ENCODE data around the gene PIEZO2.

Gene PIEZO2

GRCh38 chr18:10789180-10789579, 360.2 kb downstream of the PIEZO2 start:
- Histone ChIP-seq H3K4me3 (ENCODE audit: low read length) (no peak overlapping the region), H3K36me3 (ENCODE audit: control insufficient read depth, insufficient read depth, low read length) (no peaks in the 10 kb centered on the region), H3K27me3 (ENCODE audit: control insufficient read depth, insufficient read depth, low read length) (no peaks in the 10 kb centered on the region), H3K27ac (ENCODE audit: low read length) (no peak overlapping the region), H3K9me3 (ENCODE audit: control insufficient read depth, insufficient read depth, low read length) (no peaks in the 10 kb centered on the region), H3K4me1 (ENCODE audit: control insufficient read depth, insufficient read depth, low read length) (no peaks in the 10 kb centered on the region)
- no peak for DNase-seq (ENCODE audit: low read depth, low spot score)
- WGBS (ENCODE audit: insufficient coverage, insufficient read length): no CpG with 5 or more reads among the region's 2 CpGs

- Histone ChIP-seq H3K36me3 (ENCODE audit: control insufficient read depth, insufficient read depth, low read length) (no peaks in the 10 kb centered on the region), H3K4me3 (ENCODE audit: low read length) (no peak overlapping the region), H3K27ac (ENCODE audit: low read length) (no peak overlapping the region), H3K27me3 (ENCODE audit: control insufficient read depth, insufficient read depth, low read length) (no peaks in the 10 kb centered on the region), H3K9me3 (ENCODE audit: control insufficient read depth, insufficient read depth, low read length) (no peaks in the 10 kb centered on the region), H3K4me1 (ENCODE audit: control insufficient read depth, insufficient read depth, low read length) (no peaks in the 10 kb centered on the region)
- no CpG with 5 or more reads among the region's 5 CpGs for WGBS (ENCODE audit: insufficient coverage, insufficient read length)
- no peak for DNase-seq (ENCODE audit: low read depth, low spot score)
These were observed 362.0 kb downstream of the PIEZO2 start for GRCh38 chr18:10787293-10787901.

- DNase-seq (ENCODE audit: low read depth, low spot score): no peak
- H3K4me3 ChIP-seq (ENCODE audit: low read length): no peak overlapping the region
- H3K4me1 ChIP-seq (ENCODE audit: control insufficient read depth, insufficient read depth, low read length): no peaks in the 10 kb centered on the region
- WGBS (ENCODE audit: insufficient coverage, insufficient read length): no CpG with 5 or more reads among the region's 3 CpGs
- H3K27me3 ChIP-seq (ENCODE audit: control insufficient read depth, insufficient read depth, low read length): no peaks in the 10 kb centered on the region
- no peaks in the 10 kb centered on the region for H3K9me3 ChIP-seq (ENCODE audit: control insufficient read depth, insufficient read depth, low read length)
- H3K36me3 ChIP-seq (ENCODE audit: control insufficient read depth, insufficient read depth, low read length): no peaks in the 10 kb centered on the region
- no peak overlapping the region for H3K27ac ChIP-seq (ENCODE audit: low read length)
These were observed 363.6 kb downstream of the PIEZO2 start for GRCh38 chr18:10785798-10786197.

- H3K9me3 ChIP-seq (ENCODE audit: control insufficient read depth, insufficient read depth, low read length): no peaks in the 10 kb centered on the region
- no peak overlapping the region for H3K27ac ChIP-seq (ENCODE audit: low read length)
- H3K36me3 ChIP-seq (ENCODE audit: control insufficient read depth, insufficient read depth, low read length): no peaks in the 10 kb centered on the region
- H3K27me3 ChIP-seq (ENCODE audit: control insufficient read depth, insufficient read depth, low read length): no peaks in the 10 kb centered on the region
- WGBS (ENCODE audit: insufficient coverage, insufficient read length): no CpG with 5 or more reads among the region's 7 CpGs
- DNase-seq (ENCODE audit: low read depth, low spot score): no peak
- H3K4me3 ChIP-seq (ENCODE audit: low read length): no peak overlapping the region
- no peaks in the 10 kb centered on the region for H3K4me1 ChIP-seq (ENCODE audit: control insufficient read depth, insufficient read depth, low read length)
These were observed 364.7 kb downstream of the PIEZO2 start for GRCh38 chr18:10784596-10785202.

- no CpG with 5 or more reads among the region's 5 CpGs for WGBS (ENCODE audit: insufficient coverage, insufficient read length)
- H3K4me1 ChIP-seq (ENCODE audit: control insufficient read depth, insufficient read depth, low read length): no peaks in the 10 kb centered on the region
- no peaks in the 10 kb centered on the region for H3K9me3 ChIP-seq (ENCODE audit: control insufficient read depth, insufficient read depth, low read length)
- H3K36me3 ChIP-seq (ENCODE audit: control insufficient read depth, insufficient read depth, low read length): no peaks in the 10 kb centered on the region
- H3K27ac ChIP-seq (ENCODE audit: low read length): no peak overlapping the region
- no peaks in the 10 kb centered on the region for H3K27me3 ChIP-seq (ENCODE audit: control insufficient read depth, insufficient read depth, low read length)
- H3K4me3 ChIP-seq (ENCODE audit: low read length): no peak overlapping the region
- no peak for DNase-seq (ENCODE audit: low read depth, low spot score)
These were observed 365.4 kb downstream of the PIEZO2 start for GRCh38 chr18:10783941-10784340.

GRCh38 chr18:10776493-10776892, 372.9 kb downstream of the PIEZO2 start:
- DNase-seq (ENCODE audit: low read depth, low spot score): no peak
- Histone ChIP-seq H3K27ac (ENCODE audit: low read length) (no peak overlapping the region), H3K4me3 (ENCODE audit: low read length) (no peak overlapping the region), H3K4me1 (ENCODE audit: control insufficient read depth, insufficient read depth, low read length) (no peaks in the 10 kb centered on the region), H3K9me3 (ENCODE audit: control insufficient read depth, insufficient read depth, low read length) (no peaks in the 10 kb centered on the region), H3K27me3 (ENCODE audit: control insufficient read depth, insufficient read depth, low read length) (no peaks in the 10 kb centered on the region), H3K36me3 (ENCODE audit: control insufficient read depth, insufficient read depth, low read length) (no peaks in the 10 kb centered on the region)
- no CpG with 5 or more reads among the region's 6 CpGs for WGBS (ENCODE audit: insufficient coverage, insufficient read length)

- no CpG with 5 or more reads among the region's 5 CpGs for WGBS (ENCODE audit: insufficient coverage, insufficient read length)
- Histone ChIP-seq H3K4me1 (ENCODE audit: control insufficient read depth, insufficient read depth, low read length) (no peaks in the 10 kb centered on the region), H3K27ac (ENCODE audit: low read length) (no peak overlapping the region), H3K36me3 (ENCODE audit: control insufficient read depth, insufficient read depth, low read length) (no peaks in the 10 kb centered on the region), H3K4me3 (ENCODE audit: low read length) (no peak overlapping the region), H3K27me3 (ENCODE audit: control insufficient read depth, insufficient read depth, low read length) (no peaks in the 10 kb centered on the region), H3K9me3 (ENCODE audit: control insufficient read depth, insufficient read depth, low read length) (no peaks in the 10 kb centered on the region)
- no peak for DNase-seq (ENCODE audit: low read depth, low spot score)
These were observed 374.3 kb downstream of the PIEZO2 start for GRCh38 chr18:10775026-10775425.

GRCh38 chr18:10771053-10771709, 378.2 kb downstream of the PIEZO2 start:
- no CpG with 5 or more reads among the region's 3 CpGs for WGBS (ENCODE audit: insufficient coverage, insufficient read length)
- H3K4me1 ChIP-seq (ENCODE audit: control insufficient read depth, insufficient read depth, low read length): no peaks in the 10 kb centered on the region

GRCh38 chr18:10770264-10770663, 379.1 kb downstream of the PIEZO2 start:
- H3K9me3 ChIP-seq (ENCODE audit: control insufficient read depth, insufficient read depth, low read length): no peaks in the 10 kb centered on the region
- H3K4me1 ChIP-seq (ENCODE audit: control insufficient read depth, insufficient read depth, low read length): no peaks in the 10 kb centered on the region
- DNase-seq (ENCODE audit: low read depth, low spot score): no peak
- WGBS (ENCODE audit: insufficient coverage, insufficient read length): no CpG with 5 or more reads among the region's 2 CpGs
- no peak overlapping the region for H3K27ac ChIP-seq (ENCODE audit: low read length)
- no peak overlapping the region for H3K4me3 ChIP-seq (ENCODE audit: low read length)
- H3K27me3 ChIP-seq (ENCODE audit: control insufficient read depth, insufficient read depth, low read length): no peaks in the 10 kb centered on the region
- H3K36me3 ChIP-seq (ENCODE audit: control insufficient read depth, insufficient read depth, low read length): no peaks in the 10 kb centered on the region

More at GRCh38 chr18:10771053-10771709, 378.2 kb downstream of the PIEZO2 start:
- Histone ChIP-seq H3K36me3 (ENCODE audit: control insufficient read depth, insufficient read depth, low read length) (no peaks in the 10 kb centered on the region), H3K27ac (ENCODE audit: low read length) (no peak overlapping the region), H3K9me3 (ENCODE audit: control insufficient read depth, insufficient read depth, low read length) (no peaks in the 10 kb centered on the region), H3K27me3 (ENCODE audit: control insufficient read depth, insufficient read depth, low read length) (no peaks in the 10 kb centered on the region), H3K4me3 (ENCODE audit: low read length) (no peak overlapping the region)
- no peak for DNase-seq (ENCODE audit: low read depth, low spot score)

- Histone ChIP-seq H3K4me1 (ENCODE audit: control insufficient read depth, insufficient read depth, low read length) (no peaks in the 10 kb centered on the region), H3K27me3 (ENCODE audit: control insufficient read depth, insufficient read depth, low read length) (no peaks in the 10 kb centered on the region), H3K27ac (ENCODE audit: low read length) (no peak overlapping the region), H3K36me3 (ENCODE audit: control insufficient read depth, insufficient read depth, low read length) (no peaks in the 10 kb centered on the region), H3K9me3 (ENCODE audit: control insufficient read depth, insufficient read depth, low read length) (no peaks in the 10 kb centered on the region), H3K4me3 (ENCODE audit: low read length) (no peak overlapping the region)
- no CpG with 5 or more reads among the region's 5 CpGs for WGBS (ENCODE audit: insufficient coverage, insufficient read length)
- DNase-seq (ENCODE audit: low read depth, low spot score): no peak
These were observed 381.1 kb downstream of the PIEZO2 start for GRCh38 chr18:10768221-10768620.

Data from iPS DF 6.9 (cell line).